Tibial nerve (tissue), 4 donors: ENCODE measurements around the gene RMP24.

Experiments
- EP300 ChIP-seq, 2 donors: sonication (generic); formaldehyde crosslinking; IDR thresholded peaks; one replicate each; pipeline ENCODE4 v1.6.1; 2017; ENCODE audit warnings: antibody characterized with exemption in 2 of 2, mild to moderate bottlenecking in 1 of 2
- POLR2A ChIP-seq, 2 donors: fragments of 450-650 bp; IDR thresholded peaks; one replicate each; pipeline ENCODE4 v1.6.1; 2017; ENCODE audit warnings: antibody characterized with exemption in 2 of 2, mild to moderate bottlenecking in 2 of 2, moderate library complexity in 2 of 2
- TF ChIP-seq, protein P1 (sequence below), 5 experiments: fragments of 200-600 bp in 3 of 5; fragments of 450-650 bp in 2 of 5; sonication (generic) in 3 of 5; IDR thresholded peaks; one replicate each; pipeline ENCODE4 v1.5.1; 2016 to 2019; ENCODE audit warnings: antibody characterized with exemption in 5 of 5, mild to moderate bottlenecking in 3 of 5, moderate library complexity in 2 of 5

DNA sequence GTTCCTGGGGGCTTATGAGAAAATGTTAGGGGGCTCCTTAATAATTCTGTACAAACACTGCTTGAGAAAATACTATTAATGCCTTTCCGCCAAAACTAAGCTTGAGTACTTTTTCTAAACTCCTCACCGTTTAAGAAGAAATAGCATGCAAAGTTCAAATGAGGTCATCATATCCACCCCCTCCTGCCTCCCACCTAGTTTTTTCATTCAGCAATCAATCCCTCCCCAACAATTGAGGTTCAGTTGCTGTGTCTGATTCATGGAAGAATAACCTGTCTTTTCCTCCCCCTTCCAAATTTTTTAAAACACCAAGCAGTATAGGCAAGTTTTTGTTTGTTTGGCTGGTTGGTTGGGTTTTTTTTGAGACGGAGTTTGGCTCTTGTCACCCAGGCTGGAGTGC is 24.4 kb upstream of the RMP24 start:
- TF ChIP-seq, protein P1, sequence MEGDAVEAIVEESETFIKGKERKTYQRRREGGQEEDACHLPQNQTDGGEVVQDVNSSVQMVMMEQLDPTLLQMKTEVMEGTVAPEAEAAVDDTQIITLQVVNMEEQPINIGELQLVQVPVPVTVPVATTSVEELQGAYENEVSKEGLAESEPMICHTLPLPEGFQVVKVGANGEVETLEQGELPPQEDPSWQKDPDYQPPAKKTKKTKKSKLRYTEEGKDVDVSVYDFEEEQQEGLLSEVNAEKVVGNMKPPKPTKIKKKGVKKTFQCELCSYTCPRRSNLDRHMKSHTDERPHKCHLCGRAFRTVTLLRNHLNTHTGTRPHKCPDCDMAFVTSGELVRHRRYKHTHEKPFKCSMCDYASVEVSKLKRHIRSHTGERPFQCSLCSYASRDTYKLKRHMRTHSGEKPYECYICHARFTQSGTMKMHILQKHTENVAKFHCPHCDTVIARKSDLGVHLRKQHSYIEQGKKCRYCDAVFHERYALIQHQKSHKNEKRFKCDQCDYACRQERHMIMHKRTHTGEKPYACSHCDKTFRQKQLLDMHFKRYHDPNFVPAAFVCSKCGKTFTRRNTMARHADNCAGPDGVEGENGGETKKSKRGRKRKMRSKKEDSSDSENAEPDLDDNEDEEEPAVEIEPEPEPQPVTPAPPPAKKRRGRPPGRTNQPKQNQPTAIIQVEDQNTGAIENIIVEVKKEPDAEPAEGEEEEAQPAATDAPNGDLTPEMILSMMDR (IDR thresholded peaks at IDR 0.05): no peak
- TF ChIP-seq EP300 (IDR thresholded peaks at IDR 0.05): no peak
- TF ChIP-seq POLR2A (IDR thresholded peaks at IDR 0.05): no peak
